Spleen (tissue), 11 donors: ENCODE measurements around the gene MCTP1. TPM values are rescaled to one million over a fixed set of nuclear protein-coding genes. Genes with fewer than 3 reads are reported as not detected.

Source experiments
- DNase-seq: peaks from one replicate; pipeline ENCODE4 v3.0.0-alpha.2; 2020
- H3K27ac ChIP-seq, 8 donors: fragments of 200-600 bp; sonication (generic) in 7 of 8; 1 replicate in 4 of 8; 2 replicates in 4 of 8; pipeline versions ENCODE4 v1.5.0 to v1.8.0; 2016 to 2021; ENCODE audit warnings: inconsistent platforms in 4 of 8, mild to moderate bottlenecking in 4 of 8, moderate library complexity in 1 of 8
- H3K27me3 ChIP-seq, 7 donors: fragments of 200-600 bp; sonication (generic) in 6 of 7; replicated peaks in 1 of 7; 1 replicate in 4 of 7; 2 replicates in 3 of 7; pipeline versions ENCODE4 v1.5.0 to v1.8.0; 2016 to 2021; ENCODE audit warnings: inconsistent platforms in 3 of 7, mild to moderate bottlenecking in 1 of 7
- H3K36me3 ChIP-seq, 6 donors: fragments of 200-600 bp; sonication (generic) in 5 of 6; 1 replicate in 4 of 6; 2 replicates in 2 of 6; pipeline versions ENCODE4 v1.5.0 to v1.8.0; 2016 to 2021; ENCODE audit warnings: inconsistent platforms in 2 of 6
- H3K4me1 ChIP-seq, 6 donors: fragments of 200-600 bp; sonication (generic) in 5 of 6; 1 replicate in 3 of 6; 2 replicates in 3 of 6; pipeline versions ENCODE4 v1.5.0 to v1.8.0; 2016 to 2021; ENCODE audit warnings: inconsistent platforms in 3 of 6
- H3K4me3 ChIP-seq, 8 donors: fragments of 200-600 bp; sonication (generic) in 7 of 8; 1 replicate in 4 of 8; 2 replicates in 4 of 8; pipeline versions ENCODE4 v1.5.0 to v1.8.0; 2016 to 2021; ENCODE audit warnings: inconsistent platforms in 4 of 8, mild to moderate bottlenecking in 4 of 8, moderate library complexity in 2 of 8
- H3K9me3 ChIP-seq, 8 donors: fragments of 200-600 bp; sonication (generic) in 7 of 8; 1 replicate in 4 of 8; 2 replicates in 4 of 8; pipeline versions ENCODE4 v1.5.0 to v1.8.0; 2016 to 2021; ENCODE audit warnings: inconsistent platforms in 4 of 8
- CTCF ChIP-seq, 11 experiments: fragments of 200-600 bp in 7 of 11; fragments of 450-650 bp in 4 of 11; sonication (generic) in 4 of 11; IDR thresholded peaks in 8 of 11; conservative IDR thresholded peaks in 3 of 11; 1 replicate in 7 of 11; 2 replicates in 4 of 11; pipeline versions ENCODE4 v1.4.0 to v1.8.0; 2016 to 2021; ENCODE audit warnings: antibody characterized with exemption in 11 of 11, inconsistent platforms in 4 of 11, mild to moderate bottlenecking in 1 of 11
- POLR2A ChIP-seq, 3 donors: fragments of 450-650 bp; IDR thresholded peaks; one replicate each; pipeline ENCODE4 v1.5.1; 2017; ENCODE audit warnings: antibody characterized with exemption in 3 of 3, mild to moderate bottlenecking in 1 of 3
- POLR2AphosphoS5 ChIP-seq, 3 donors: sonication (generic); formaldehyde crosslinking; IDR thresholded peaks; one replicate each; pipeline ENCODE4 v1.5.1; 2017; ENCODE audit warnings: antibody characterized with exemption in 3 of 3
- WGBS, 5 donors: extraction: QIAGEN DNeasy Blood & Tissue Kit in 3 of 5; methylation state at CpG; one replicate each; pipeline versions ENCODE4 v1.1.5 to v1.1.7; 2013 to 2018; 5-methylcytosine and 5-hydroxymethylcytosine counted together
- intact Hi-C: fragments of 100-400 bp; cut with DNase I; formaldehyde crosslinking; loops from one replicate; pipeline ENCODE4 v1.15.0; 2023; ENCODE audit warnings: low total_unique reads
- polyA plus RNA-seq, 3 donors: library from polyadenylated mRNA; stranded (reverse); fragments of 200-250 nt; gene quantifications; one replicate each; pipeline ENCODE4 v1.2.1, GENCODE V29; 2013
- total RNA-seq, 7 donors: library from RNA; depleted of rRNA in 3 of 7; stranded (reverse); fragments of >200 nt in 3 of 7; fragmentation: NEBNext Ultra II Directional in 4 of 7; extraction: Animal tissue kit (Norgen Biotek cat#: 25700) in 4 of 7; gene quantifications; one replicate each; pipeline versions ENCODE4 v1.1.0 to v1.2.1, GENCODE V29; 2016 to 2021
- donor health status: healthy with polysubstance abuse.
- donor health status: DM: no; HTN: no; CAD: no; lungs with moderate emphysema.
- donor health status: DM: no; HTN: no; CAD: no.
- donor health status: Bipolar disorder and iron deficiency.
- donor health status: healthy.
- donor health status: DM: no; HTN: no; CAD: no.
- donor health status: DM: yes; HTN: yes; CAD: no.

Gene MCTP1
- total and polyA plus RNA-seq, 10 donors, result 1.2 to 57.2 (median 29.4) TPM

GRCh38 chr5:94869921-94870320, 415.0 kb downstream of the MCTP1 start:
- Histone ChIP-seq H3K4me3 (no peak overlapping the region), H3K27ac (no peak overlapping the region), H3K27me3 (no peaks in the 10 kb centered on the region), H3K9me3 (no peaks in the 10 kb centered on the region), H3K4me1 (no peaks in the 10 kb centered on the region), H3K36me3 (peaks cover 0 to 46% (median 0%) of the 10 kb centered on the region in 6 donors)
- WGBS, 5 donors, result 86 to 97% (median 91%) methylated on average over 4 of the region's 4 CpGs
- no peak for DNase-seq
- intact Hi-C loops, result no loop called here
- TF ChIP-seq POLR2AphosphoS5 (IDR thresholded peaks at IDR 0.05), result no peak

GRCh38 chr5:94863951-94864350, 420.9 kb downstream of the MCTP1 start:
- H3K27ac ChIP-seq, result no peak overlapping the region
- H3K36me3 ChIP-seq, result peaks cover 0 to 37% (median 0%) of the 10 kb centered on the region in 6 donors
- no peaks in the 10 kb centered on the region for H3K27me3 ChIP-seq
- H3K9me3 ChIP-seq, result no peaks in the 10 kb centered on the region
- DNase-seq, result no peak
- TF ChIP-seq POLR2AphosphoS5 (IDR thresholded peaks at IDR 0.05), result no peak
- 68 to 81% (median 75%) methylated on average over 3 of the region's 3 CpGs for WGBS, 5 donors
- no peaks in the 10 kb centered on the region for H3K4me1 ChIP-seq
- intact Hi-C loops, result no loop called here
- H3K4me3 ChIP-seq, result no peak overlapping the region

GRCh38 chr5:94857111-94857510, 427.8 kb downstream of the MCTP1 start:
- H3K27me3 ChIP-seq, result no peaks in the 10 kb centered on the region

GRCh38 chr5:94856257-94856800, 428.6 kb downstream of the MCTP1 start:
- Histone ChIP-seq H3K27me3 (no peaks in the 10 kb centered on the region), H3K4me3 (no peak overlapping the region), H3K4me1 (no peaks in the 10 kb centered on the region), H3K9me3 (no peaks in the 10 kb centered on the region), H3K36me3 (no peaks in the 10 kb centered on the region), H3K27ac (no peak overlapping the region)
- 70 to 86% (median 74%) methylated on average over 3 of the region's 3 CpGs for WGBS, 5 donors
- TF ChIP-seq POLR2AphosphoS5 (IDR thresholded peaks at IDR 0.05) (no peak), POLR2A (IDR thresholded peaks at IDR 0.05) (no peak), CTCF (IDR thresholded peaks at IDR 0.05 in 8 of 11, conservative IDR thresholded peaks at IDR 0.05 in 3 of 11) (no peak)
- DNase-seq, result no peak
- intact Hi-C loops, result no loop called here

More at GRCh38 chr5:94857111-94857510, 427.8 kb downstream of the MCTP1 start:
- Histone ChIP-seq H3K27ac (no peak overlapping the region), H3K4me1 (no peaks in the 10 kb centered on the region), H3K9me3 (no peaks in the 10 kb centered on the region), H3K36me3 (no peaks in the 10 kb centered on the region), H3K4me3 (no peak overlapping the region)
- WGBS, 5 donors, result 8 to 18% (median 13%) methylated on average over 2 of the region's 2 CpGs
- no peak for DNase-seq
- intact Hi-C loops, result no loop called here
- TF ChIP-seq POLR2AphosphoS5 (IDR thresholded peaks at IDR 0.05) (no peak), CTCF (IDR thresholded peaks at IDR 0.05 in 8 of 11, conservative IDR thresholded peaks at IDR 0.05 in 3 of 11) (no peak), POLR2A (IDR thresholded peaks at IDR 0.05) (no peak)

- intact Hi-C loops, result no loop called here
- no peaks in the 10 kb centered on the region for H3K36me3 ChIP-seq
- DNase-seq, result no peak
- H3K4me3 ChIP-seq, result no peak overlapping the region
- H3K4me1 ChIP-seq, result no peaks in the 10 kb centered on the region
- WGBS, 5 donors, result 74 to 78% (median 75%) methylated on average over 6 of the region's 6 CpGs
- TF ChIP-seq POLR2AphosphoS5 (IDR thresholded peaks at IDR 0.05), result no peak
- TF ChIP-seq CTCF (IDR thresholded peaks at IDR 0.05 in 8 of 11, conservative IDR thresholded peaks at IDR 0.05 in 3 of 11), result no peak
- TF ChIP-seq POLR2A (IDR thresholded peaks at IDR 0.05), result no peak
- H3K9me3 ChIP-seq, result no peaks in the 10 kb centered on the region
- H3K27me3 ChIP-seq, result no peaks in the 10 kb centered on the region
- no peak overlapping the region for H3K27ac ChIP-seq
Observed at GRCh38 chr5:94855543-94855942, 429.4 kb downstream of the MCTP1 start.
